NCI-H187 treated with DMSO at 0.1 percent for 48 hours (cell line): ENCODE measurements around the gene MGAT5.

ENCODE experiments used
- DNase-seq: peaks from one replicate; lab custom pipeline; 2025; lab: John Stamatoyannopoulos, UW

The MGAT5 gene

GRCh38 chr2:134449751-134450513, 196.1 kb downstream of the MGAT5 start:
- DNase-seq = no peak

GRCh38 chr2:134451347-134451630, 197.4 kb downstream of the MGAT5 start:
- DNase-seq = no peak

- DNase-seq = no peak
These were observed 198.3 kb downstream of the MGAT5 start for GRCh38 chr2:134452042-134452733.

GRCh38 chr2:134453476-134453875, 199.6 kb downstream of the MGAT5 start:
- DNase-seq = no peak

GRCh38 chr2:134453973-134454372, 200.1 kb downstream of the MGAT5 start:
- DNase-seq = no peak

- DNase-seq = no peak
These were observed 200.6 kb downstream of the MGAT5 start for GRCh38 chr2:134454426-134454825.

GRCh38 chr2:134454931-134455330, 201.1 kb downstream of the MGAT5 start:
- no peak for DNase-seq

- no peak for DNase-seq
These were observed 201.6 kb downstream of the MGAT5 start for GRCh38 chr2:134455426-134455825.

GRCh38 chr2:134457353-134457752, 203.5 kb downstream of the MGAT5 start:
- DNase-seq = no peak

GRCh38 chr2:134457765-134458472, 204.0 kb downstream of the MGAT5 start:
- no peak for DNase-seq

- no peak for DNase-seq
These were observed 204.6 kb downstream of the MGAT5 start for GRCh38 chr2:134458473-134458853.

- DNase-seq = no peak
These were observed 205.1 kb downstream of the MGAT5 start for GRCh38 chr2:134458950-134459349.

GRCh38 chr2:134459706-134460406, 206.0 kb downstream of the MGAT5 start:
- DNase-seq = no peak

GRCh38 chr2:134460583-134460998, 206.7 kb downstream of the MGAT5 start:
- DNase-seq = no peak

- no peak for DNase-seq
These were observed 207.6 kb downstream of the MGAT5 start for GRCh38 chr2:134461511-134461910.

GRCh38 chr2:134462275-134462674, 208.4 kb downstream of the MGAT5 start:
- no peak for DNase-seq

- DNase-seq = no peak
These were observed 209.2 kb downstream of the MGAT5 start for GRCh38 chr2:134462791-134463698.

GRCh38 chr2:134463699-134464022, 209.8 kb downstream of the MGAT5 start:
- DNase-seq = no peak

GRCh38 chr2:134465228-134466105, 211.6 kb downstream of the MGAT5 start:
- DNase-seq = no peak

- DNase-seq = no peak
These were observed 212.3 kb downstream of the MGAT5 start for GRCh38 chr2:134466141-134466540.

- DNase-seq = no peak
These were observed 214.3 kb downstream of the MGAT5 start for GRCh38 chr2:134468164-134468563.
